HG02763 (cell line): Measurements from ENCODE around the gene KIF3A.

Experiments
- ATAC-seq: cut with Tn5 transposase; IDR thresholded peaks from one replicate; pipeline ENCODE4 v1.9.1; 2021; ENCODE audit warnings: mild to moderate bottlenecking, moderate library complexity; ENCODE audit not compliant: unreplicated experiment

The KIF3A gene

GRCh38 chr5:132736853-132737833 is at the start of gene KIF3A:
Gene KIF3A, minus strand, starts transcription at chr5:132737546. Its CDS starts 127 bp downstream, at chr5:132737419.
- peak; percentile 83 for ATAC-seq

- no peak for ATAC-seq
These were observed 49.7 kb upstream of the KIF3A start for GRCh38 chr5:132787076-132787475.

- ATAC-seq: no peak
These were observed 48.5 kb upstream of the KIF3A start for GRCh38 chr5:132785864-132786263.

GRCh38 chr5:132785365-132785764 is 48.0 kb upstream of the KIF3A start:
- ATAC-seq: no peak

GRCh38 chr5:132782101-132782500 is 44.8 kb upstream of the KIF3A start:
- no peak for ATAC-seq

GRCh38 chr5:132781029-132781428 is 43.7 kb upstream of the KIF3A start:
- ATAC-seq: no peak

GRCh38 chr5:132780577-132780976 is 43.2 kb upstream of the KIF3A start:
- ATAC-seq: no peak

GRCh38 chr5:132779961-132780360 is 42.6 kb upstream of the KIF3A start:
- ATAC-seq: no peak

GRCh38 chr5:132778856-132779255 is 41.5 kb upstream of the KIF3A start:
- ATAC-seq: no peak

GRCh38 chr5:132778129-132778528 is 40.8 kb upstream of the KIF3A start:
- no peak for ATAC-seq

- ATAC-seq: peak; percentile 45
These were observed 40.1 kb upstream of the KIF3A start, which contains the start of gene SEPTIN8 for GRCh38 chr5:132777209-132778069. Gene SEPTIN8, minus strand, starts transcription at chr5:132777239. Its CDS starts 102 bp downstream, at chr5:132777137.

- ATAC-seq: no peak
These were observed 39.5 kb upstream of the KIF3A start for GRCh38 chr5:132776938-132777208.

- peak; percentile 23 for ATAC-seq
These were observed 39.0 kb upstream of the KIF3A start for GRCh38 chr5:132776131-132776937.

GRCh38 chr5:132775476-132775961 is 38.2 kb upstream of the KIF3A start:
- no peak for ATAC-seq

- ATAC-seq: no peak
These were observed 37.5 kb upstream of the KIF3A start for GRCh38 chr5:132774896-132775295.

GRCh38 chr5:132774406-132774805 is 37.1 kb upstream of the KIF3A start:
- no peak for ATAC-seq

- no peak for ATAC-seq
These were observed 36.4 kb upstream of the KIF3A start for GRCh38 chr5:132773601-132774355.

GRCh38 chr5:132773114-132773513 is 35.8 kb upstream of the KIF3A start:
- no peak for ATAC-seq

- ATAC-seq: no peak
These were observed 35.1 kb upstream of the KIF3A start for GRCh38 chr5:132772291-132773070.
